Endodermal cell (in vitro differentiated cells): ENCODE data around the gene CDH4. TPM values are rescaled to one million over a fixed set of nuclear protein-coding genes. Genes with fewer than 3 reads are reported as not detected.

ENCODE experiments used
- DNase-seq: peaks from one replicate; pipeline ENCODE4 v3.0.0-alpha.2; 2017
- H3K27ac ChIP-seq: 2 replicates; pipeline ENCODE4 v1.5.1; 2013; ENCODE audit warnings: mild to moderate bottlenecking, low read depth, low read length, moderate library complexity
- H3K27me3 ChIP-seq: 2 replicates; pipeline ENCODE4 v1.6.1; 2013; ENCODE audit warnings: mild to moderate bottlenecking, low read length, moderate library complexity; ENCODE audit not compliant: insufficient read depth, control insufficient read depth, poor library complexity, severe bottlenecking
- H3K36me3 ChIP-seq: 2 replicates; pipeline ENCODE4 v1.7.0; 2013; ENCODE audit warnings: mild to moderate bottlenecking, low read length, moderate library complexity; ENCODE audit not compliant: control insufficient read depth, insufficient read depth
- H3K4me1 ChIP-seq: one replicate; pipeline ENCODE4 v1.7.0; 2013; ENCODE audit warnings: low read length; ENCODE audit not compliant: control insufficient read depth, insufficient read depth
- H3K4me3 ChIP-seq: 2 replicates; pipeline ENCODE4 v1.5.1; 2013; ENCODE audit warnings: mild to moderate bottlenecking, low read length, moderate library complexity
- H3K9ac ChIP-seq: 2 replicates; pipeline ENCODE4 v1.6.1; 2013; ENCODE audit warnings: mild to moderate bottlenecking, low read length, moderate library complexity; ENCODE audit not compliant: poor library complexity, severe bottlenecking; ENCODE audit errors: extremely low read depth
- H3K9me3 ChIP-seq: 2 replicates; pipeline ENCODE4 v1.6.1; 2013; ENCODE audit warnings: mild to moderate bottlenecking, low read length, moderate library complexity; ENCODE audit not compliant: control insufficient read depth
- H3K27ac Mint-ChIP-seq: 2 replicates; pipeline ENCODE4 v1.8.0; 2020; ENCODE audit warnings: mixed read lengths
- H3K27me3 Mint-ChIP-seq: 2 replicates; pipeline ENCODE4 v1.8.0; 2021; ENCODE audit warnings: mild to moderate bottlenecking, mixed read lengths; ENCODE audit not compliant: insufficient read depth
- H3K36me3 Mint-ChIP-seq: 2 replicates; pipeline ENCODE4 v1.8.0; 2020; ENCODE audit warnings: low read depth, mixed read lengths
- H3K4me1 Mint-ChIP-seq: 2 replicates; pipeline ENCODE4 v1.8.0; 2020; ENCODE audit warnings: mixed read lengths
- H3K4me3 Mint-ChIP-seq: 2 replicates; pipeline ENCODE4 v1.8.0; 2020; ENCODE audit warnings: mild to moderate bottlenecking, moderate library complexity, mixed read lengths
- H3K9me3 Mint-ChIP-seq: 2 replicates; pipeline ENCODE4 v1.8.0; 2020; ENCODE audit warnings: mild to moderate bottlenecking, mixed read lengths
- CTCF ChIP-seq: fragments of 200-600 bp; sonication (generic); conservative IDR thresholded peaks from 2 replicates; pipeline ENCODE4 v1.5.0; 2021; ENCODE audit warnings: antibody characterized with exemption, mild to moderate bottlenecking
- WGBS, 2 experiments: methylation state at CpG; one replicate each; pipeline versions ENCODE4 v1.1.5 to v1.1.7; 2013; ENCODE audit warnings: missing lambda C conversion rate in 2 of 2, mixed read lengths in 1 of 2; ENCODE audit not compliant: insufficient coverage in 1 of 2, insufficient read length in 1 of 2; 5-methylcytosine and 5-hydroxymethylcytosine counted together
- total RNA-seq, 2 donors: library from RNA; stranded (reverse); fragmentation: NEBNext Ultra II Directional in 1 of 2; extraction: Animal tissue kit (Norgen Biotek cat#: 25700) in 1 of 2; gene quantifications; 2 replicates in 1 of 2; 3 replicates in 1 of 2; pipeline ENCODE4 v1.2.1, GENCODE V29; 2021

CDH4 gene
- total RNA-seq, 2 donors from 2014 or later: 1.8 to 5.8 TPM

- H3K9ac ChIP-seq: no peak overlapping the region
- DNase-seq: no peak
- Mint-ChIP-seq H3K9me3 (no peaks in the 10 kb centered on the region), H3K27me3 (peaks cover 29% of the 10 kb centered on the region), H3K4me1 (peaks cover 4% of the 10 kb centered on the region), H3K4me3 (no peak overlapping the region), H3K27ac (no peak overlapping the region), H3K36me3 (no peaks in the 10 kb centered on the region)
- no peak overlapping the region for H3K4me3 ChIP-seq
- 91 to 98% methylated on average over 7 to 19 of the region's 19 CpGs for WGBS, 2 experiments
- no peak for TF ChIP-seq CTCF
- no peaks in the 10 kb centered on the region for H3K4me1 ChIP-seq
- no peaks in the 10 kb centered on the region for H3K27me3 ChIP-seq
- no peaks in the 10 kb centered on the region for H3K36me3 ChIP-seq
- H3K27ac ChIP-seq: no peak overlapping the region
- H3K9me3 ChIP-seq: no peaks in the 10 kb centered on the region
Observed at GRCh38 chr20:61539706-61540360, 287.8 kb downstream of the CDH4 start.

GRCh38 chr20:61541537-61541936, 289.5 kb downstream of the CDH4 start:
- Histone ChIP-seq H3K9me3 (no peaks in the 10 kb centered on the region), H3K27me3 (no peaks in the 10 kb centered on the region), H3K27ac (no peak overlapping the region), H3K4me1 (no peaks in the 10 kb centered on the region), H3K36me3 (no peaks in the 10 kb centered on the region), H3K9ac (no peak overlapping the region), H3K4me3 (no peak overlapping the region)
- Mint-ChIP-seq H3K9me3 (no peaks in the 10 kb centered on the region), H3K4me1 (peaks cover 4% of the 10 kb centered on the region), H3K27ac (no peak overlapping the region), H3K27me3 (peaks cover 34% of the 10 kb centered on the region), H3K4me3 (no peak overlapping the region), H3K36me3 (no peaks in the 10 kb centered on the region)
- TF ChIP-seq CTCF: no peak
- no peak for DNase-seq
- 91 to 100% methylated on average over 4 to 7 of the region's 7 CpGs for WGBS, 2 experiments

GRCh38 chr20:61543086-61543485, 291.0 kb downstream of the CDH4 start:
- 90 to 100% methylated on average over 1 to 8 of the region's 8 CpGs for WGBS, 2 experiments
- H3K4me3 Mint-ChIP-seq: no peak overlapping the region
- H3K27me3 Mint-ChIP-seq: peaks cover 33% of the 10 kb centered on the region
- H3K36me3 Mint-ChIP-seq: no peaks in the 10 kb centered on the region
- H3K4me1 Mint-ChIP-seq: peaks cover 4% of the 10 kb centered on the region
- Histone ChIP-seq H3K27me3 (no peaks in the 10 kb centered on the region), H3K36me3 (no peaks in the 10 kb centered on the region), H3K9me3 (no peaks in the 10 kb centered on the region), H3K4me1 (no peaks in the 10 kb centered on the region), H3K9ac (no peak overlapping the region), H3K4me3 (no peak overlapping the region), H3K27ac (no peak overlapping the region)
- H3K27ac Mint-ChIP-seq: no peak overlapping the region
- DNase-seq: no peak
- H3K9me3 Mint-ChIP-seq: no peaks in the 10 kb centered on the region
- no peak for TF ChIP-seq CTCF
